ENCODE data around the gene MAGI1.

The MAGI1 gene

GRCh38 chr3:65619451-65619881 is 419.3 kb downstream of the MAGI1 start:
- H3K36me3 ChIP-seq, result no peaks in the 10 kb centered on the region
- no peaks in the 10 kb centered on the region for H3K27me3 ChIP-seq
- H3K9me3 ChIP-seq, result no peaks in the 10 kb centered on the region
- H3K4me1 ChIP-seq (ENCODE audit: control insufficient read depth in 1 of 2, insufficient read depth in 1 of 2, low read depth in 1 of 2, low read length in 1 of 2), result no peaks in the 10 kb centered on the region
- H3K4me3 ChIP-seq (ENCODE audit: low read depth in 1 of 2, low read length in 1 of 2), result no peak overlapping the region
- TF ChIP-seq CTCF (IDR thresholded peaks at IDR 0.05), result no peak
- H3K27ac ChIP-seq, result no peak overlapping the region

- Histone ChIP-seq H3K4me3 (ENCODE audit: low read depth in 1 of 2, low read length in 1 of 2) (no peak overlapping the region), H3K27ac (no peak overlapping the region), H3K27me3 (no peaks in the 10 kb centered on the region), H3K9me3 (no peaks in the 10 kb centered on the region), H3K4me1 (ENCODE audit: control insufficient read depth in 1 of 2, insufficient read depth in 1 of 2, low read depth in 1 of 2, low read length in 1 of 2) (no peaks in the 10 kb centered on the region), H3K36me3 (no peaks in the 10 kb centered on the region)
- no peak for TF ChIP-seq CTCF (IDR thresholded peaks at IDR 0.05)
These were observed 420.1 kb downstream of the MAGI1 start for GRCh38 chr3:65618599-65618998.

- Histone ChIP-seq H3K36me3 (no peaks in the 10 kb centered on the region), H3K9me3 (no peaks in the 10 kb centered on the region), H3K27me3 (no peaks in the 10 kb centered on the region), H3K4me3 (ENCODE audit: low read depth in 1 of 2, low read length in 1 of 2) (no peak overlapping the region), H3K4me1 (ENCODE audit: control insufficient read depth in 1 of 2, insufficient read depth in 1 of 2, low read depth in 1 of 2, low read length in 1 of 2) (no peaks in the 10 kb centered on the region), H3K27ac (no peak overlapping the region)
- no peak for TF ChIP-seq CTCF (IDR thresholded peaks at IDR 0.05)
These were observed 420.9 kb downstream of the MAGI1 start for GRCh38 chr3:65617787-65618186.

GRCh38 chr3:65617209-65617608 is 421.5 kb downstream of the MAGI1 start:
- Histone ChIP-seq H3K27me3 (no peaks in the 10 kb centered on the region), H3K4me1 (ENCODE audit: control insufficient read depth in 1 of 2, insufficient read depth in 1 of 2, low read depth in 1 of 2, low read length in 1 of 2) (no peaks in the 10 kb centered on the region), H3K4me3 (ENCODE audit: low read depth in 1 of 2, low read length in 1 of 2) (no peak overlapping the region), H3K9me3 (no peaks in the 10 kb centered on the region), H3K27ac (no peak overlapping the region), H3K36me3 (no peaks in the 10 kb centered on the region)
- TF ChIP-seq CTCF (IDR thresholded peaks at IDR 0.05), result no peak

- no peaks in the 10 kb centered on the region for H3K36me3 ChIP-seq
These were observed 422.2 kb downstream of the MAGI1 start for GRCh38 chr3:65616563-65616962.

More at GRCh38 chr3:65616563-65616962, 422.2 kb downstream of the MAGI1 start:
- H3K27me3 ChIP-seq, result no peaks in the 10 kb centered on the region
- no peak overlapping the region for H3K4me3 ChIP-seq (ENCODE audit: low read depth in 1 of 2, low read length in 1 of 2)
- no peaks in the 10 kb centered on the region for H3K4me1 ChIP-seq (ENCODE audit: control insufficient read depth in 1 of 2, insufficient read depth in 1 of 2, low read depth in 1 of 2, low read length in 1 of 2)
- H3K9me3 ChIP-seq, result no peaks in the 10 kb centered on the region
- TF ChIP-seq CTCF (IDR thresholded peaks at IDR 0.05), result no peak
- H3K27ac ChIP-seq, result no peak overlapping the region

Data from neutrophil (primary cell).